ENCODE results near the gene UPK3BL2. TPM values are rescaled to one million over a fixed set of nuclear protein-coding genes. Genes with fewer than 3 reads are reported as not detected.

UPK3BL2 gene
- 64.4 TPM for total RNA-seq

GRCh38 chr7:102543596-102543995 lies at the start of gene UPK3BL2:
UPK3BL2 (minus strand) TSS chr7:102543696; CDS start chr7:102543636, 60 bp downstream.

GRCh38 chr7:102572261-102573239 lies 29.1 kb upstream of the UPK3BL2 start, which contains the start of gene POLR2J3:
POLR2J3 (minus strand) TSS chr7:102572583; CDS start chr7:102572521, 62 bp downstream.

GRCh38 chr7:102550808-102551422 lies 7.4 kb upstream of the UPK3BL2 start, which contains the start of gene SPDYE2:
SPDYE2 (plus strand) TSS chr7:102551226; CDS start chr7:102553256, 2,030 bp downstream.

GRCh38 chr7:102517550-102518147 lies 25.8 kb downstream of the UPK3BL2 start, which contains the start of gene RASA4B:
RASA4B (minus strand) TSS chr7:102517777; CDS start chr7:102517710, 67 bp downstream.

Other genes with a start within 250 kb of the UPK3BL2 start
- gene SPDYE6, start 187.3 kb downstream of the UPK3BL2 start, total RNA-seq: not detected
- gene PRKRIP1, start 147.3 kb downstream of the UPK3BL2 start, total RNA-seq: 51.7 TPM
- 41.8 TPM for gene ORAI2, start 110.1 kb downstream of the UPK3BL2 start, total RNA-seq
- 29.9 TPM for gene ALKBH4, start 78.8 kb downstream of the UPK3BL2 start, total RNA-seq
- gene LRWD1, start 78.7 kb downstream of the UPK3BL2 start, total RNA-seq: 26.1 TPM
- gene POLR2J, start 64.8 kb downstream of the UPK3BL2 start, total RNA-seq: 5.1 TPM
- 42.7 TPM for gene RASA4B, start 25.9 kb downstream of the UPK3BL2 start, total RNA-seq
- gene SPDYE2, start 7.5 kb upstream of the UPK3BL2 start, total RNA-seq: 0.27 TPM
- 36.0 TPM for gene POLR2J3, start 28.9 kb upstream of the UPK3BL2 start, total RNA-seq
- gene RASA4, start 73.1 kb upstream of the UPK3BL2 start, total RNA-seq: 208 TPM
- gene UPK3BL1, start 99.1 kb upstream of the UPK3BL2 start, total RNA-seq: 181 TPM
- gene SPDYE2B, start 106.6 kb upstream of the UPK3BL2 start, total RNA-seq: not detected
- gene POLR2J2, start 128.0 kb upstream of the UPK3BL2 start, total RNA-seq: 7.2 TPM
- 25.0 TPM for gene FAM185A, start 205.3 kb upstream of the UPK3BL2 start, total RNA-seq